GM12878 (cell line): ENCODE data around the gene SATB1. TPM values are rescaled to one million over a fixed set of nuclear protein-coding genes. Genes with fewer than 3 reads are reported as not detected.

Experiments
- ATAC-seq: fragments of 200-7000 bp; cut with Tn5 transposase; 3 replicates; pipeline ENCODE4 v1.9.1; 2020; ENCODE audit warnings: mild to moderate bottlenecking, moderate library complexity
- BruUV-seq: library from RNA; stranded (reverse); fragments of 400-500 nt; replicated peaks from 2 replicates; lab custom pipeline; 2021; lab: Mats Ljungman, UMichigan
- CTCF ChIA-PET: fragments of 300-600 bp; sonication (Branson Sonifier 250); formaldehyde crosslinking; extraction: SDS; loops from one replicate; lab custom pipeline; 2021; ENCODE audit warnings: inconsistent platforms; lab: Yijun Ruan, JAX
- POLR2A ChIA-PET: fragments of 350-600 bp; formaldehyde crosslinking; extraction: SDS; loops from one replicate; lab custom pipeline; 2021; ENCODE audit warnings: inconsistent platforms; lab: Charles Lee
- RAD21 ChIA-PET: fragments of 300-600 bp; sonication (Branson Sonifier 250); formaldehyde crosslinking; loops from one replicate; lab custom pipeline; 2023; ENCODE audit warnings: antibody characterized with exemption; ENCODE audit not compliant: unreplicated experiment; lab: Charles Lee
- SMC1A ChIA-PET: fragments of 300-600 bp; sonication (Branson Sonifier 250); formaldehyde crosslinking; loops from one replicate; lab custom pipeline; 2023; ENCODE audit not compliant: unreplicated experiment, uncharacterized antibody; lab: Charles Lee
- DNase-seq: peaks from one replicate; pipeline ENCODE4 v3.0.0-alpha.2; 2011; ENCODE audit warnings: low read depth, low spot score
- FAIRE-seq: peaks from 3 replicates; lab custom pipeline; 2011; peaks lifted over from hg19 to GRCh38; lab: Jason Lieb, UNC
- H2AFZ ChIP-seq: 2 replicates; pipeline ENCODE4 v1.6.0; 2011; ENCODE audit warnings: low read depth, low read length, control low read depth; ENCODE audit not compliant: control insufficient read depth
- H3K27ac ChIP-seq: 2 replicates; pipeline ENCODE4 v1.5.1; 2011; ENCODE audit warnings: control low read depth; ENCODE audit not compliant: control insufficient read depth, insufficient read depth
- H3K27me3 ChIP-seq, 2 experiments: replicated peaks in 1 of 2; 2 replicates each; pipeline versions ENCODE4 v1.6.0 to v1.6.1; 2011; ENCODE audit warnings: low read length in 1 of 2; ENCODE audit not compliant: control insufficient read depth in 2 of 2, insufficient read depth in 2 of 2
- H3K36me3 ChIP-seq, 2 experiments: 2 replicates each; pipeline ENCODE4 v1.5.1; 2011; ENCODE audit warnings: low read length in 1 of 2; ENCODE audit not compliant: control insufficient read depth in 2 of 2, insufficient read depth in 2 of 2
- H3K4me1 ChIP-seq: 2 replicates; pipeline ENCODE4 v1.6.1; 2011; ENCODE audit warnings: mild to moderate bottlenecking, low read length, moderate library complexity, mixed read lengths; ENCODE audit not compliant: control insufficient read depth, insufficient read depth
- H3K4me2 ChIP-seq: 2 replicates; pipeline ENCODE4 v1.6.0; 2011; ENCODE audit warnings: control low read depth; ENCODE audit not compliant: control insufficient read depth, insufficient read depth
- H3K4me3 ChIP-seq: fragments of 200-600 bp; sonication (generic); 2 replicates; pipeline ENCODE4 v1.5.1; 2016
- H3K79me2 ChIP-seq: 2 replicates; pipeline ENCODE4 v1.6.0; 2011; ENCODE audit warnings: low read length; ENCODE audit not compliant: control insufficient read depth, insufficient read depth
- H3K9ac ChIP-seq: 2 replicates; pipeline ENCODE4 v1.8.0; 2011; ENCODE audit warnings: low read length, control low read depth, mixed read lengths; ENCODE audit not compliant: control insufficient read depth, insufficient read depth
- H3K9me3 ChIP-seq: replicated peaks from 3 replicates; pipeline ENCODE4 v1.5.1; 2011; ENCODE audit warnings: mild to moderate bottlenecking, low read length; ENCODE audit not compliant: control insufficient read depth, insufficient read depth
- H4K20me1 ChIP-seq: 2 replicates; pipeline ENCODE4 v1.6.0; 2011; ENCODE audit not compliant: control insufficient read depth, insufficient read depth
- BCL11A ChIP-seq: IDR thresholded peaks from 2 replicates; pipeline ENCODE4 v1.6.1; 2011; ENCODE audit warnings: low read depth, low read length
- BHLHE40 ChIP-seq, 2 experiments: fragments of 450-650 bp in 1 of 2; IDR thresholded peaks; 2 replicates each; pipeline ENCODE4 v1.6.1; 2011 to 2017; ENCODE audit warnings: low read depth in 2 of 2, borderline replicate concordance in 1 of 2, improper control_type of control experiment in 1 of 2, low read length in 1 of 2, mild to moderate bottlenecking in 1 of 2
- EED ChIP-seq: sonication (generic); IDR thresholded peaks from 2 replicates; pipeline ENCODE4 v1.6.1; 2016; ENCODE audit warnings: antibody characterized with exemption, low read depth
- FOS ChIP-seq: IDR thresholded peaks from 3 replicates; pipeline ENCODE4 v1.6.1; 2011; ENCODE audit warnings: borderline replicate concordance; ENCODE audit not compliant: insufficient read length; ENCODE audit errors: extremely low read depth
- MEF2B ChIP-seq: fragments of 450-650 bp; IDR thresholded peaks from 2 replicates; pipeline ENCODE4 v1.6.1; 2018; ENCODE audit warnings: mild to moderate bottlenecking, moderate library complexity; ENCODE audit not compliant: partially characterized antibody, poor library complexity, severe bottlenecking
- NR2F1 ChIP-seq: fragments of 450-650 bp; conservative IDR thresholded peaks from 2 replicates; pipeline ENCODE4 v1.6.1; 2017; ENCODE audit warnings: mild to moderate bottlenecking
- POLR2AphosphoS2 ChIP-seq: IDR thresholded peaks from 2 replicates; pipeline ENCODE4 v1.6.1; 2011; ENCODE audit warnings: low read depth, mild to moderate bottlenecking, low read length, improper control_type of control experiment, moderate library complexity
- TAF1 ChIP-seq: IDR thresholded peaks from 2 replicates; pipeline ENCODE4 v1.6.1; 2011; ENCODE audit warnings: mild to moderate bottlenecking, low read depth, low read length, borderline replicate concordance
- TARDBP ChIP-seq: IDR thresholded peaks from 2 replicates; pipeline ENCODE4 v1.6.1; 2016; ENCODE audit warnings: borderline replicate concordance
- ZBED1 ChIP-seq: IDR thresholded peaks from 2 replicates; pipeline ENCODE4 v1.6.1; 2016; ENCODE audit warnings: borderline replicate concordance
- WGBS: methylation state at CpG from one replicate; pipeline ENCODE4 v1.1.6; 2016; ENCODE audit warnings: low lambda C conversion rate; ENCODE audit not compliant: insufficient replicate concordance, insufficient coverage; ENCODE audit errors: missing lambda C conversion rate; 5-methylcytosine and 5-hydroxymethylcytosine counted together
- in situ Hi-C: fragments of 300-500 bp; cut with MboI; formaldehyde crosslinking; loops from 9 replicates; pipeline ENCODE4 v1.14.3; 2018; ENCODE audit warnings: mixed read lengths
- intact Hi-C: fragments of 100-400 bp; cut with micrococcal nuclease; formaldehyde crosslinking; loops from one replicate; pipeline ENCODE4 v1.14.2; 2022; ENCODE audit not compliant: unreplicated experiment
- polyA plus RNA-seq, 11 experiments: library from polyadenylated mRNA; depleted of rRNA in 4 of 11; unstranded in 6 of 11; stranded (reverse) in 5 of 11; fragments of >200 nt; fragmentation: Nextera tagmentation in 4 of 11; fragmentation: Illumina TruSeq in 1 of 11; extraction: Ambion mirVana in 4 of 11; extraction: Trizol in 1 of 11; gene quantifications; 1 replicate in 1 of 11; 2 replicates in 10 of 11; pipeline versions ENCODE4 v1.2.1 to v1.2.3, GENCODE V29; 2011 to 2016; ENCODE audit warnings: inconsistent platforms in 2 of 11, missing spikeins in 2 of 11, low read depth in 1 of 11
- total RNA-seq, 4 experiments: library from RNA; depleted of rRNA in 3 of 4; stranded (reverse); fragments of >200 nt in 3 of 4; fragmentation: Illumina TruSeq in 1 of 4; extraction: Trizol in 1 of 4; gene quantifications; 2 replicates each; pipeline versions ENCODE4 v1.2.1 to v1.2.3, GENCODE V29; 2013 to 2021
- TF ChIP-seq, protein P1 (sequence below): fragments of 450-650 bp; IDR thresholded peaks from 2 replicates; pipeline ENCODE4 v1.6.1; 2016; ENCODE audit warnings: mild to moderate bottlenecking
- TF ChIP-seq, protein P2 (sequence below): fragments of 450-650 bp; IDR thresholded peaks from 2 replicates; pipeline ENCODE4 v1.6.1; 2018; ENCODE audit warnings: mild to moderate bottlenecking, low read depth, moderate library complexity; ENCODE audit not compliant: partially characterized antibody

SATB1 gene
- total and polyA plus RNA-seq, 10 of the 15 experiments (the other 5 are each of a cell fraction or from before 2014, with no cell fraction given): 0.01 to 0.72 (median 0.07) TPM; not detected in 4

DNA sequence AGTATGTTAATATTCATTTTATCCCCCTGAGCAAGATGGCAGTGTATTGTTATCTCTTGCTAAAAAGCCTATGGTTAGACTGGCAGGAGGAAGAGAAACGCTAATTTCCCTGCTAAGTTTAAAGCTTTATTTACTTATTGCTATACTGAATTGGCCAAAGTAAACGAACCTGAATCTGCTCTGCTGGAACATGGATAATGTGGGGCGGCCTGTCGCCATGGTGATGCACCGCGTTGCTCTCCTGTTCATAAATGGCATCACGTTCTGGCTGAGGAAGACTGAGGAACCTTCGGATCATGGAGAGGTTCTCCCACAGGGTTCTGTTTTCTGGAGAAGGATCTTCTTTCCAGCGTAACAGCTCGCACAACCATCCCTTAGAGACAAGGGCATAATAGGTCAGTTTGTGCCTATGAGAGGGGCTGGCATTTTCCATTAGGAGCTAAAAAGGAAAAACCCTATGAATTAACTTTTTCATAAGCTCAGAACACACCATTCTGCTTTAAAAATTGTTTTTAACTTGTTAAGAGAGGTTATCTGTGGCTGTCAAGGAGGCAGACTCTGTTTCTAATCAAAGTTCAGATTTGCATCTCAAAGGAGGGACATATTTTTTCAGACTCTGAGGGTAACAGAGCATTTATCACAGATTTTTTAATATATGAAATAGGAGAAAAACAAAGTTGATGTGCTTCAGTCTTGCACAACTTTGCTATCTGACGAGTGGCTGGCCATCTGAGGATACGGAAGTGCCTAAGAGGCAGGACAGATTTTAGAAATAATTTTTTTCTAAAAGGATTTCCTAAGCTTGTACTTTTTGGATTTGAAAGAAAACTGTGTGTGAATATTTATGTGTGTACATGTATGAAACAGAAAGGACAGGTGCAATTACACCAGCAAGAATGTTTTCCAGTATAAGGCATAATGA, 73.1 kb downstream of the SATB1 start:
- in situ Hi-C loops (no loop called here), intact Hi-C loops (no loop called here)
- no TSS peak for BruUV-seq
- no peak overlapping the region for H3K27ac ChIP-seq
- ChIA-PET CTCF (no interaction called here), RAD21 (no interaction called here), POLR2A (no interaction called here), SMC1A (no interaction called here)
- no peak overlapping the region for H2AFZ ChIP-seq
- no peaks in the 10 kb centered on the region for H4K20me1 ChIP-seq
- H3K4me2 ChIP-seq: no peak overlapping the region
- DNase-seq (no peak), ATAC-seq (no peak), FAIRE-seq (no peak)
- TF ChIP-seq, protein P1, sequence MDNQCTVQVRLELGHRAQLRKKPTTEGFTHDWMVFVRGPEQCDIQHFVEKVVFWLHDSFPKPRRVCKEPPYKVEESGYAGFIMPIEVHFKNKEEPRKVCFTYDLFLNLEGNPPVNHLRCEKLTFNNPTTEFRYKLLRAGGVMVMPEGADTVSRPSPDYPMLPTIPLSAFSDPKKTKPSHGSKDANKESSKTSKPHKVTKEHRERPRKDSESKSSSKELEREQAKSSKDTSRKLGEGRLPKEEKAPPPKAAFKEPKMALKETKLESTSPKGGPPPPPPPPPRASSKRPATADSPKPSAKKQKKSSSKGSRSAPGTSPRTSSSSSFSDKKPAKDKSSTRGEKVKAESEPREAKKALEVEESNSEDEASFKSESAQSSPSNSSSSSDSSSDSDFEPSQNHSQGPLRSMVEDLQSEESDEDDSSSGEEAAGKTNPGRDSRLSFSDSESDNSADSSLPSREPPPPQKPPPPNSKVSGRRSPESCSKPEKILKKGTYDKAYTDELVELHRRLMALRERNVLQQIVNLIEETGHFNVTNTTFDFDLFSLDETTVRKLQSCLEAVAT: no peak
- no peak for TF ChIP-seq TAF1
- TF ChIP-seq TARDBP: no peak
- H3K79me2 ChIP-seq: no peaks in the 10 kb centered on the region
- H3K4me1 ChIP-seq: no peaks in the 10 kb centered on the region
- H3K36me3 ChIP-seq: no peaks in the 10 kb centered on the region
- H3K9ac ChIP-seq: no peak overlapping the region
- no peak overlapping the region for H3K4me3 ChIP-seq
- 49% methylated on average over 12 of the region's 12 CpGs for WGBS
- no peaks in the 10 kb centered on the region for H3K9me3 ChIP-seq
- H3K27me3 ChIP-seq: no peaks in the 10 kb centered on the region

DNA sequence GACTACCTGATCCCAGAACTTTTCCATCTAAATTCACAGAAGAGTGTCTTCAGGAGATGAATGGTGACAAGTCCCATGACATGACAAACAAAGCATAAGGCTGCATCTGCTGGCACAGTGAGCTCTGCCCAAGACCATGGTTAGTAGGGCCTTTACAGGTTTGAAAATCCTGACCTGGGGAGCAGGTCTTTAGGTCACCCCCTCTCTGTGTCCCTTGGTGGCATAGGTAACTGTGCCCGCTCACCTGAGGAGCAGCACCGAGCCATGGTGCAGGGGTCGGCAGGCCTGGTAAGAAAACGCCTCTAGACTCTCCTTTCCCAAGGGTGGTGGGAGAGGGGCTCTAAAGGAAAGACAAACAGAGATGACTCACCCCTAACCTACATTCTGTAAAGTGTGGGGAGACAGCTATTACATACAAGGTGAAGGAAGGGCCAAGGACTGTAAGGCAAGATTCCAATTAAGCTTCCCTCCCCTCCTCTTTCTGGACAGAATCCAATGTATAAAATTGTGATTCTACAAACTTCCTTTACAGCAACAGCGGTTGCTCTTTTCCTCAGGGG, 74.0 kb downstream of the SATB1 start:
- H3K9me3 ChIP-seq: no peaks in the 10 kb centered on the region
- no peak overlapping the region for H3K9ac ChIP-seq
- H3K4me2 ChIP-seq: no peak overlapping the region
- H3K36me3 ChIP-seq: no peaks in the 10 kb centered on the region
- no peak overlapping the region for H3K4me3 ChIP-seq
- no peak overlapping the region for H2AFZ ChIP-seq
- ChIA-PET POLR2A (no interaction called here), SMC1A (no interaction called here), RAD21 (no interaction called here), CTCF (no interaction called here)
- DNase-seq (no peak), ATAC-seq (no peak), FAIRE-seq (no peak)
- H3K27me3 ChIP-seq: no peaks in the 10 kb centered on the region
- in situ Hi-C loops (no loop called here), intact Hi-C loops (no loop called here)
- H3K4me1 ChIP-seq: no peaks in the 10 kb centered on the region
- 45% methylated on average over 5 of the region's 5 CpGs for WGBS
- H3K27ac ChIP-seq: no peak overlapping the region
- no peaks in the 10 kb centered on the region for H3K79me2 ChIP-seq
- no TSS peak for BruUV-seq
- TF ChIP-seq POLR2AphosphoS2 (no peak), NR2F1 (no peak), EED (no peak), MEF2B (no peak), BCL11A (no peak), ZBED1 (no peak), FOS (no peak), BHLHE40 (IDR thresholded peaks at IDR 0.05; ENCODE audit: borderline replicate concordance in 1 of 2, low read depth in 2 of 2, low read length in 1 of 2) (no peak)
- TF ChIP-seq, protein P2, sequence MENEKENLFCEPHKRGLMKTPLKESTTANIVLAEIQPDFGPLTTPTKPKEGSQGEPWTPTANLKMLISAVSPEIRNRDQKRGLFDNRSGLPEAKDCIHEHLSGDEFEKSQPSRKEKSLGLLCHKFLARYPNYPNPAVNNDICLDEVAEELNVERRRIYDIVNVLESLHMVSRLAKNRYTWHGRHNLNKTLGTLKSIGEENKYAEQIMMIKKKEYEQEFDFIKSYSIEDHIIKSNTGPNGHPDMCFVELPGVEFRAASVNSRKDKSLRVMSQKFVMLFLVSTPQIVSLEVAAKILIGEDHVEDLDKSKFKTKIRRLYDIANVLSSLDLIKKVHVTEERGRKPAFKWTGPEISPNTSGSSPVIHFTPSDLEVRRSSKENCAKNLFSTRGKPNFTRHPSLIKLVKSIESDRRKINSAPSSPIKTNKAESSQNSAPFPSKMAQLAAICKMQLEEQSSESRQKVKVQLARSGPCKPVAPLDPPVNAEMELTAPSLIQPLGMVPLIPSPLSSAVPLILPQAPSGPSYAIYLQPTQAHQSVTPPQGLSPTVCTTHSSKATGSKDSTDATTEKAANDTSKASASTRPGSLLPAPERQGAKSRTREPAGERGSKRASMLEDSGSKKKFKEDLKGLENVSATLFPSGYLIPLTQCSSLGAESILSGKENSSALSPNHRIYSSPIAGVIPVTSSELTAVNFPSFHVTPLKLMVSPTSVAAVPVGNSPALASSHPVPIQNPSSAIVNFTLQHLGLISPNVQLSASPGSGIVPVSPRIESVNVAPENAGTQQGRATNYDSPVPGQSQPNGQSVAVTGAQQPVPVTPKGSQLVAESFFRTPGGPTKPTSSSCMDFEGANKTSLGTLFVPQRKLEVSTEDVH: no peak
- TF ChIP-seq, all 136 proteins: peak for 0
- no peaks in the 10 kb centered on the region for H4K20me1 ChIP-seq
